ENCODE results near the gene RPS6KL1.
"Not testable (repeated sequence)": the region's sequence is repeated elsewhere in the genome, so short reads cannot be mapped to it uniquely, and the experiment has no call there.

The RPS6KL1 gene

GRCh38 chr14:74936151-74936550 lies 13.1 kb upstream of the RPS6KL1 start:
- H3K27me3 ChIP-seq (ENCODE audit: control insufficient read depth in 1 of 2, insufficient read depth in 2 of 2, low read length in 2 of 2), result no peaks in the 10 kb centered on the region
- peaks cover 0 to 5% of the 10 kb centered on the region in 2 donors for H3K9me3 ChIP-seq (ENCODE audit: control insufficient read depth in 1 of 2, low read length in 2 of 2)
- no peak overlapping the region for H3K4me3 ChIP-seq (ENCODE audit: low read depth in 1 of 2, low read length in 2 of 2)
- H3K4me1 ChIP-seq (ENCODE audit: control insufficient read depth in 1 of 2, insufficient read depth in 2 of 2, low read length in 2 of 2), result peaks cover 7 to 22% of the 10 kb centered on the region in 2 donors
- no peak overlapping the region for H3K9ac ChIP-seq (ENCODE audit: low read depth in 1 of 2, low read length in 2 of 2)
- H3K27ac ChIP-seq (ENCODE audit: low read depth, low read length), result no peak overlapping the region
- H3K36me3 ChIP-seq (ENCODE audit: control insufficient read depth in 1 of 2, insufficient read depth in 2 of 2, low read length in 2 of 2), result no peaks in the 10 kb centered on the region

- H3K9ac ChIP-seq (ENCODE audit: low read depth in 1 of 2, low read length in 2 of 2), result no peak overlapping the region
- H3K4me3 ChIP-seq (ENCODE audit: low read depth in 1 of 2, low read length in 2 of 2), result no peak overlapping the region
- no peaks in the 10 kb centered on the region for H3K36me3 ChIP-seq (ENCODE audit: control insufficient read depth in 1 of 2, insufficient read depth in 2 of 2, low read length in 2 of 2)
- H3K27me3 ChIP-seq (ENCODE audit: control insufficient read depth in 1 of 2, insufficient read depth in 2 of 2, low read length in 2 of 2), result no peaks in the 10 kb centered on the region
- H3K9me3 ChIP-seq (ENCODE audit: control insufficient read depth in 1 of 2, low read length in 2 of 2), result peaks cover 0 to 5% of the 10 kb centered on the region in 2 donors
- no peak overlapping the region for H3K27ac ChIP-seq (ENCODE audit: low read depth, low read length)
- peaks cover 5 to 16% of the 10 kb centered on the region in 2 donors for H3K4me1 ChIP-seq (ENCODE audit: control insufficient read depth in 1 of 2, insufficient read depth in 2 of 2, low read length in 2 of 2)
Observed at GRCh38 chr14:74935360-74935680, 12.3 kb upstream of the RPS6KL1 start.

- no peak overlapping the region for H3K9ac ChIP-seq (ENCODE audit: low read depth in 1 of 2, low read length in 2 of 2)
- H3K4me3 ChIP-seq (ENCODE audit: low read depth in 1 of 2, low read length in 2 of 2), result no peak overlapping the region
- no peaks in the 10 kb centered on the region for H3K36me3 ChIP-seq (ENCODE audit: control insufficient read depth in 1 of 2, insufficient read depth in 2 of 2, low read length in 2 of 2)
- H3K4me1 ChIP-seq (ENCODE audit: control insufficient read depth in 1 of 2, insufficient read depth in 2 of 2, low read length in 2 of 2), result peaks cover 0 to 11% of the 10 kb centered on the region in 2 donors
- H3K9me3 ChIP-seq (ENCODE audit: control insufficient read depth in 1 of 2, low read length in 2 of 2), result peaks cover 0 to 5% of the 10 kb centered on the region in 2 donors
- H3K27me3 ChIP-seq (ENCODE audit: control insufficient read depth in 1 of 2, insufficient read depth in 2 of 2, low read length in 2 of 2), result no peaks in the 10 kb centered on the region
- H3K27ac ChIP-seq (ENCODE audit: low read depth, low read length), result no peak overlapping the region
Observed at GRCh38 chr14:74934476-74935359, 11.7 kb upstream of the RPS6KL1 start.

- Histone ChIP-seq H3K4me3 (ENCODE audit: low read depth in 1 of 2, low read length in 2 of 2) (no peak overlapping the region), H3K9me3 (ENCODE audit: control insufficient read depth in 1 of 2, low read length in 2 of 2) (peaks cover 0 to 5% of the 10 kb centered on the region in 2 donors), H3K4me1 (ENCODE audit: control insufficient read depth in 1 of 2, insufficient read depth in 2 of 2, low read length in 2 of 2) (peaks cover 0 to 4% of the 10 kb centered on the region in 2 donors), H3K9ac (ENCODE audit: low read depth in 1 of 2, low read length in 2 of 2) (no peak overlapping the region), H3K27me3 (ENCODE audit: control insufficient read depth in 1 of 2, insufficient read depth in 2 of 2, low read length in 2 of 2) (peaks cover 0 to 2% of the 10 kb centered on the region in 2 donors), H3K36me3 (ENCODE audit: control insufficient read depth in 1 of 2, insufficient read depth in 2 of 2, low read length in 2 of 2) (no peaks in the 10 kb centered on the region), H3K27ac (ENCODE audit: low read depth, low read length) (no peak overlapping the region)
Observed at GRCh38 chr14:74934041-74934440, 11.0 kb upstream of the RPS6KL1 start.

- H3K36me3 ChIP-seq (ENCODE audit: control insufficient read depth in 1 of 2, insufficient read depth in 2 of 2, low read length in 2 of 2); H3K27ac ChIP-seq (ENCODE audit: low read depth, low read length); H3K9me3 ChIP-seq (ENCODE audit: control insufficient read depth in 1 of 2, low read length in 2 of 2); H3K4me1 ChIP-seq (ENCODE audit: control insufficient read depth in 1 of 2, insufficient read depth in 2 of 2, low read length in 2 of 2); H3K27me3 ChIP-seq (ENCODE audit: control insufficient read depth in 1 of 2, insufficient read depth in 2 of 2, low read length in 2 of 2); H3K4me3 ChIP-seq (ENCODE audit: low read depth in 1 of 2, low read length in 2 of 2); H3K9ac ChIP-seq (ENCODE audit: low read depth in 1 of 2, low read length in 2 of 2): not testable (repeated sequence)
Observed at GRCh38 chr14:74932936-74933335, 9.9 kb upstream of the RPS6KL1 start.

GRCh38 chr14:74932401-74932901 lies 9.4 kb upstream of the RPS6KL1 start:
- H3K4me3 ChIP-seq (ENCODE audit: low read depth in 1 of 2, low read length in 2 of 2), result no peak overlapping the region
- peaks cover 0 to 3% of the 10 kb centered on the region in 2 donors for H3K4me1 ChIP-seq (ENCODE audit: control insufficient read depth in 1 of 2, insufficient read depth in 2 of 2, low read length in 2 of 2)
- H3K9ac ChIP-seq (ENCODE audit: low read depth in 1 of 2, low read length in 2 of 2), result no peak overlapping the region
- H3K36me3 ChIP-seq (ENCODE audit: control insufficient read depth in 1 of 2, insufficient read depth in 2 of 2, low read length in 2 of 2), result no peaks in the 10 kb centered on the region
- peaks cover 0 to 2% of the 10 kb centered on the region in 2 donors for H3K27me3 ChIP-seq (ENCODE audit: control insufficient read depth in 1 of 2, insufficient read depth in 2 of 2, low read length in 2 of 2)
- H3K9me3 ChIP-seq (ENCODE audit: control insufficient read depth in 1 of 2, low read length in 2 of 2), result no peaks in the 10 kb centered on the region
- no peak overlapping the region for H3K27ac ChIP-seq (ENCODE audit: low read depth, low read length)

GRCh38 chr14:74931744-74932143 lies 8.7 kb upstream of the RPS6KL1 start:
- H3K9me3 ChIP-seq (ENCODE audit: control insufficient read depth in 1 of 2, low read length in 2 of 2); H3K4me1 ChIP-seq (ENCODE audit: control insufficient read depth in 1 of 2, insufficient read depth in 2 of 2, low read length in 2 of 2); H3K27me3 ChIP-seq (ENCODE audit: control insufficient read depth in 1 of 2, insufficient read depth in 2 of 2, low read length in 2 of 2); H3K27ac ChIP-seq (ENCODE audit: low read depth, low read length); H3K9ac ChIP-seq (ENCODE audit: low read depth in 1 of 2, low read length in 2 of 2); H3K36me3 ChIP-seq (ENCODE audit: control insufficient read depth in 1 of 2, insufficient read depth in 2 of 2, low read length in 2 of 2); H3K4me3 ChIP-seq (ENCODE audit: low read depth in 1 of 2, low read length in 2 of 2): not testable (repeated sequence)

- Histone ChIP-seq H3K9me3 (ENCODE audit: control insufficient read depth in 1 of 2, low read length in 2 of 2) (no peaks in the 10 kb centered on the region), H3K4me1 (ENCODE audit: control insufficient read depth in 1 of 2, insufficient read depth in 2 of 2, low read length in 2 of 2) (peaks cover 0 to 3% of the 10 kb centered on the region in 2 donors), H3K27ac (ENCODE audit: low read depth, low read length) (no peak overlapping the region), H3K9ac (ENCODE audit: low read depth in 1 of 2, low read length in 2 of 2) (no peak overlapping the region), H3K36me3 (ENCODE audit: control insufficient read depth in 1 of 2, insufficient read depth in 2 of 2, low read length in 2 of 2) (no peaks in the 10 kb centered on the region), H3K27me3 (ENCODE audit: control insufficient read depth in 1 of 2, insufficient read depth in 2 of 2, low read length in 2 of 2) (peaks cover 0 to 2% of the 10 kb centered on the region in 2 donors), H3K4me3 (ENCODE audit: low read depth in 1 of 2, low read length in 2 of 2) (no peak overlapping the region)
Observed at GRCh38 chr14:74929242-74929641, 6.2 kb upstream of the RPS6KL1 start.

GRCh38 chr14:74927225-74927624 lies 4.2 kb upstream of the RPS6KL1 start:
- no peaks in the 10 kb centered on the region for H3K36me3 ChIP-seq (ENCODE audit: control insufficient read depth in 1 of 2, insufficient read depth in 2 of 2, low read length in 2 of 2)
- peaks cover 0 to 2% of the 10 kb centered on the region in 2 donors for H3K27me3 ChIP-seq (ENCODE audit: control insufficient read depth in 1 of 2, insufficient read depth in 2 of 2, low read length in 2 of 2)
- no peak overlapping the region for H3K4me3 ChIP-seq (ENCODE audit: low read depth in 1 of 2, low read length in 2 of 2)
- H3K9ac ChIP-seq (ENCODE audit: low read depth in 1 of 2, low read length in 2 of 2), result no peak overlapping the region
- H3K4me1 ChIP-seq (ENCODE audit: control insufficient read depth in 1 of 2, insufficient read depth in 2 of 2, low read length in 2 of 2), result peaks cover 6 to 9% of the 10 kb centered on the region in 2 donors
- no peaks in the 10 kb centered on the region for H3K9me3 ChIP-seq (ENCODE audit: control insufficient read depth in 1 of 2, low read length in 2 of 2)
- H3K27ac ChIP-seq (ENCODE audit: low read depth, low read length), result no peak overlapping the region

GRCh38 chr14:74924061-74924460 lies 1.0 kb upstream of the RPS6KL1 start:
- Histone ChIP-seq H3K9me3 (ENCODE audit: control insufficient read depth in 1 of 2, low read length in 2 of 2) (no peaks in the 10 kb centered on the region), H3K27me3 (ENCODE audit: control insufficient read depth in 1 of 2, insufficient read depth in 2 of 2, low read length in 2 of 2) (no peaks in the 10 kb centered on the region), H3K4me3 (ENCODE audit: low read depth in 1 of 2, low read length in 2 of 2) (no peak overlapping the region), H3K27ac (ENCODE audit: low read depth, low read length) (no peak overlapping the region), H3K4me1 (ENCODE audit: control insufficient read depth in 1 of 2, insufficient read depth in 2 of 2, low read length in 2 of 2) (peaks cover 7 to 9% of the 10 kb centered on the region in 2 donors), H3K9ac (ENCODE audit: low read depth in 1 of 2, low read length in 2 of 2) (no peak overlapping the region), H3K36me3 (ENCODE audit: control insufficient read depth in 1 of 2, insufficient read depth in 2 of 2, low read length in 2 of 2) (no peaks in the 10 kb centered on the region)

All from duodenal mucosa (tissue), 2 donors.